CD4-positive, alpha-beta T cell (primary cell): ENCODE data around the gene GAP43. TPM values are rescaled to one million over a fixed set of nuclear protein-coding genes. Genes with fewer than 3 reads are reported as not detected.

ENCODE experiments used
- ATAC-seq: fragments of 200-7000 bp; cut with Tn5 transposase; one replicate; pipeline ENCODE4 v1.10.0; 2022; ENCODE audit warnings: mild to moderate bottlenecking; ENCODE audit not compliant: poor library complexity
- CTCF ChIA-PET: fragments of 350-600 bp; sonication (Branson Sonifier 250); formaldehyde crosslinking; loops from one replicate; lab custom pipeline; 2021; ENCODE audit warnings: antibody characterized with exemption, inconsistent platforms; lab: Charles Lee
- POLR2A ChIA-PET: fragments of 350-600 bp; sonication (Branson Sonifier 250); formaldehyde crosslinking; loops from one replicate; lab custom pipeline; 2021; ENCODE audit warnings: antibody characterized with exemption, inconsistent platforms; lab: Charles Lee
- DNase-seq, 14 experiments: peaks; one replicate each; pipeline ENCODE4 v3.0.0-alpha.2; 2013 to 2020; ENCODE audit warnings: mixed read lengths in 2 of 14
- H3K27ac ChIP-seq, 2 donors: one replicate each; pipeline versions ENCODE4 v1.5.1 to v1.7.0; 2013; ENCODE audit warnings: low read length in 2 of 2, low read depth in 1 of 2, mild to moderate bottlenecking in 1 of 2
- H3K27me3 ChIP-seq, 2 experiments: 1 replicate in 1 of 2; 2 replicates in 1 of 2; pipeline versions ENCODE4 v1.6.1 to v1.7.0; 2013; ENCODE audit warnings: low read length in 2 of 2, control low read depth in 1 of 2, mild to moderate bottlenecking in 1 of 2, moderate library complexity in 1 of 2; ENCODE audit not compliant: insufficient read depth in 2 of 2, control insufficient read depth in 1 of 2
- H3K36me3 ChIP-seq: one replicate; pipeline ENCODE4 v1.6.1; 2013; ENCODE audit warnings: low read length, control low read depth; ENCODE audit not compliant: insufficient read depth
- H3K4me1 ChIP-seq: one replicate; pipeline ENCODE4 v1.6.1; 2013; ENCODE audit warnings: low read length, control low read depth; ENCODE audit not compliant: insufficient read depth
- H3K4me3 ChIP-seq: one replicate; pipeline ENCODE4 v1.5.1; 2013; ENCODE audit warnings: mild to moderate bottlenecking, low read length, moderate library complexity
- H3K9me3 ChIP-seq, 2 experiments: 1 replicate in 1 of 2; 2 replicates in 1 of 2; pipeline versions ENCODE4 v1.6.1 to v1.7.0; 2013; ENCODE audit warnings: low read length in 2 of 2, mild to moderate bottlenecking in 2 of 2, control low read depth in 1 of 2, moderate library complexity in 1 of 2; ENCODE audit not compliant: control insufficient read depth in 1 of 2, insufficient read depth in 1 of 2
- H3K27ac Mint-ChIP-seq: one replicate; pipeline ENCODE4 v1.8.0; 2020; ENCODE audit warnings: mixed read lengths
- H3K27me3 Mint-ChIP-seq: one replicate; pipeline ENCODE4 v1.8.0; 2021; ENCODE audit warnings: mixed read lengths
- H3K36me3 Mint-ChIP-seq: one replicate; pipeline ENCODE4 v1.8.0; 2021; ENCODE audit warnings: low read depth, mixed read lengths
- H3K4me1 Mint-ChIP-seq: one replicate; pipeline ENCODE4 v1.8.0; 2021; ENCODE audit warnings: low read depth, mixed read lengths
- H3K4me3 Mint-ChIP-seq: one replicate; pipeline ENCODE4 v1.8.0; 2020; ENCODE audit warnings: mild to moderate bottlenecking, mixed read lengths
- H3K9me3 Mint-ChIP-seq: one replicate; pipeline ENCODE4 v1.8.0; 2020; ENCODE audit warnings: mixed read lengths
- intact Hi-C, 2 experiments: fragments of 100-400 bp; cut with DNase I in 1 of 2; cut with micrococcal nuclease in 1 of 2; formaldehyde crosslinking; loops; one replicate each; pipeline versions ENCODE4 v1.15.1 to v1.9.0; 2023 to 2025; cut with DNase I, micrococcal nuclease
- total RNA-seq, 174 experiments: library from RNA in 2 of 174; stranded (reverse) in 2 of 174; gene quantifications; one replicate each; pipeline ENCODE4 v1.2.3 and lab custom pipeline; 2021 to 2026
- TF ChIP-seq, protein P1 (sequence below): fragments of 200-600 bp; IDR thresholded peaks from one replicate; pipeline ENCODE4 v1.8.0; 2022; ENCODE audit warnings: antibody characterized with exemption, mild to moderate bottlenecking

The GAP43 gene
- total RNA-seq, 2 experiments from 2014 or later, result not detected

DNA sequence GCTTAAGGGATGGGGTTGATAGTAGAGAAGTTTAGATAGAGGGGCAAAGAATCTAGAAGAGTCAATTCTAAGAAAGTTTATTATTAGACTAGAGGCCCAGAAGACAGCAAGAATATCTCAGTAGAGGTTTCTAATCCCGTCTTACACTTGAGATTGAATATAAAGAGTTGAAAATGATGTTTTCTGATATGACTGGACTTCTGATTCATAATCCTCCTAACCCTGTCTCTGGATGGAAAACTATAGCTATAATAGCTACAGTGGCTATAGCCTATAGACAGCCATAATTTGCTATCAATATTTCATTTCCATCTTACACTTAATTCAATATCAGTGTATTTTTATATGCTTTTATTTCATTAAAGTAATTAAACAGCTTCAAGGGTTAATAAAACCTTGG is 60.0 kb downstream of the GAP43 start:
- POLR2A ChIA-PET, result no interaction called here
- no peak overlapping the region for H3K4me3 ChIP-seq
- Mint-ChIP-seq H3K4me1 (no peaks in the 10 kb centered on the region), H3K9me3 (no peaks in the 10 kb centered on the region), H3K27me3 (peaks cover 39% of the 10 kb centered on the region), H3K36me3 (no peaks in the 10 kb centered on the region), H3K27ac (no peak overlapping the region), H3K4me3 (no peak overlapping the region)
- intact Hi-C loops, result no loop called here
- CTCF ChIA-PET, result interaction anchor here (1.0 kb wide), 1 partner anchor 10 kb away, joined by 3 read pairs; no protein-coding TSS in a partner anchor
- H3K27ac ChIP-seq, result no peak overlapping the region
- TF ChIP-seq, protein P1, sequence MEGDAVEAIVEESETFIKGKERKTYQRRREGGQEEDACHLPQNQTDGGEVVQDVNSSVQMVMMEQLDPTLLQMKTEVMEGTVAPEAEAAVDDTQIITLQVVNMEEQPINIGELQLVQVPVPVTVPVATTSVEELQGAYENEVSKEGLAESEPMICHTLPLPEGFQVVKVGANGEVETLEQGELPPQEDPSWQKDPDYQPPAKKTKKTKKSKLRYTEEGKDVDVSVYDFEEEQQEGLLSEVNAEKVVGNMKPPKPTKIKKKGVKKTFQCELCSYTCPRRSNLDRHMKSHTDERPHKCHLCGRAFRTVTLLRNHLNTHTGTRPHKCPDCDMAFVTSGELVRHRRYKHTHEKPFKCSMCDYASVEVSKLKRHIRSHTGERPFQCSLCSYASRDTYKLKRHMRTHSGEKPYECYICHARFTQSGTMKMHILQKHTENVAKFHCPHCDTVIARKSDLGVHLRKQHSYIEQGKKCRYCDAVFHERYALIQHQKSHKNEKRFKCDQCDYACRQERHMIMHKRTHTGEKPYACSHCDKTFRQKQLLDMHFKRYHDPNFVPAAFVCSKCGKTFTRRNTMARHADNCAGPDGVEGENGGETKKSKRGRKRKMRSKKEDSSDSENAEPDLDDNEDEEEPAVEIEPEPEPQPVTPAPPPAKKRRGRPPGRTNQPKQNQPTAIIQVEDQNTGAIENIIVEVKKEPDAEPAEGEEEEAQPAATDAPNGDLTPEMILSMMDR, result no peak
- H3K9me3 ChIP-seq, result no peaks in the 10 kb centered on the region
- ATAC-seq (no peak), DNase-seq (no peak)
- H3K36me3 ChIP-seq, result no peaks in the 10 kb centered on the region
- H3K27me3 ChIP-seq, result peaks cover 5 to 17% of the 10 kb centered on the region in 2 experiments
- no peaks in the 10 kb centered on the region for H3K4me1 ChIP-seq

DNA sequence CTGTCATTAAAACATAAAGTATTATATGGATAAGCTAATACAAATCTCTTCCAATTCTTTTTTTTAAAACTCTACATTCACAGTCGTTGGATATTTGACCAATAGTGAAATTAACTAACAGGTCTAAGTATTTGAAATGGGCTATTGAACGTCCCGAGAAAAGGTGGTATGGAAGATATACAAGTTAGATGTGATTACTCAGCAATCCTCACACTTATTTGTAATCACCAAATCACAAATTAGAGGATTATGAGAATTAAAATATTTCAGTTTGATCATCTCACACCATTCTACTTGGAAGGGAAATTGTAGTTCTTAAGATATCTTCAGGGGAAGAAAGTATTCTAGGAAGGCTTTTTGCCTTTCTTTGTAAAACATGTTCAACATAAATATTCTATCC is 60.5 kb downstream of the GAP43 start:
- no peak overlapping the region for H3K27ac Mint-ChIP-seq
- H3K27ac ChIP-seq, result no peak overlapping the region
- ChIA-PET POLR2A (no interaction called here), CTCF (interaction anchor here (1.0 kb wide), 1 partner anchor 10 kb away, joined by 3 read pairs; no protein-coding TSS in a partner anchor)
- ATAC-seq, result no peak
- no peak overlapping the region for H3K4me3 Mint-ChIP-seq
- H3K4me3 ChIP-seq, result no peak overlapping the region
- H3K4me1 ChIP-seq, result no peaks in the 10 kb centered on the region
- no peaks in the 10 kb centered on the region for H3K36me3 ChIP-seq
- intact Hi-C loops, result no loop called here
- DNase-seq, result no peak
- H3K36me3 Mint-ChIP-seq, result no peaks in the 10 kb centered on the region
- H3K4me1 Mint-ChIP-seq, result no peaks in the 10 kb centered on the region
- peaks cover 39% of the 10 kb centered on the region for H3K27me3 Mint-ChIP-seq
- TF ChIP-seq, protein P1, result no peak
- peaks cover 5 to 17% of the 10 kb centered on the region in 2 experiments for H3K27me3 ChIP-seq
- no peaks in the 10 kb centered on the region for H3K9me3 Mint-ChIP-seq
- no peaks in the 10 kb centered on the region for H3K9me3 ChIP-seq

DNA sequence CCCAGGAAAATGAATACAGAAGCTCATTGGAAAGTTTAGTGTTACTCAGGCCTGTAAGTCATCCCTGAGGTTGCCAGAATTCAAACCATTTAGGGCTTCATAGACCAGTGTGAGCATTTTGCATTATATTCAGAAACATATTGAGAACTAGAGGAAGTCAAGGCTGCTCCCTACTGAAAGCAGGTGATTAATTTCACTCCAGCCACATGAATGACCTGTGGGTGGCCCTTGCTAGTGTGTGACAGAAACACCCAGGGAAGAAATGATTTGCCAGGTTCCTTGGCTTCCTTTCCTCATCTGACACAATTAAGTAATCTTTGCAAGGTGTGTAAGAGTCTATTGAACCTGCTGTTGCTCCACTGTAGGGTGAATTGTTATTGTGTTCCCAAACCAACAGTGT is 61.8 kb downstream of the GAP43 start:
- H3K4me3 Mint-ChIP-seq, result no peak overlapping the region
- ChIA-PET CTCF (interaction anchor here (0.6 kb wide), 1 partner anchor 1301 kb away, joined by 3 read pairs; no protein-coding TSS in a partner anchor), POLR2A (no interaction called here)
- Histone ChIP-seq H3K4me3 (no peak overlapping the region), H3K27me3 (peaks cover 0 to 16% of the 10 kb centered on the region in 2 experiments), H3K27ac (no peak overlapping the region), H3K4me1 (no peaks in the 10 kb centered on the region), H3K9me3 (no peaks in the 10 kb centered on the region), H3K36me3 (no peaks in the 10 kb centered on the region)
- intact Hi-C loops, result no loop called here
- ATAC-seq (no peak), DNase-seq (no peak)
- peaks cover 29% of the 10 kb centered on the region for H3K27me3 Mint-ChIP-seq
- no peaks in the 10 kb centered on the region for H3K9me3 Mint-ChIP-seq
- TF ChIP-seq, protein P1, result no peak
- no peaks in the 10 kb centered on the region for H3K4me1 Mint-ChIP-seq
- H3K27ac Mint-ChIP-seq, result no peak overlapping the region
- H3K36me3 Mint-ChIP-seq, result no peaks in the 10 kb centered on the region
